ENCODE measurements around the gene CMA1.
"Not testable (repeated sequence)": the region's sequence is repeated elsewhere in the genome, so short reads cannot be mapped to it uniquely, and the experiment has no call there.

The CMA1 gene, protein sequence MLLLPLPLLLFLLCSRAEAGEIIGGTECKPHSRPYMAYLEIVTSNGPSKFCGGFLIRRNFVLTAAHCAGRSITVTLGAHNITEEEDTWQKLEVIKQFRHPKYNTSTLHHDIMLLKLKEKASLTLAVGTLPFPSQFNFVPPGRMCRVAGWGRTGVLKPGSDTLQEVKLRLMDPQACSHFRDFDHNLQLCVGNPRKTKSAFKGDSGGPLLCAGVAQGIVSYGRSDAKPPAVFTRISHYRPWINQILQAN

DNA sequence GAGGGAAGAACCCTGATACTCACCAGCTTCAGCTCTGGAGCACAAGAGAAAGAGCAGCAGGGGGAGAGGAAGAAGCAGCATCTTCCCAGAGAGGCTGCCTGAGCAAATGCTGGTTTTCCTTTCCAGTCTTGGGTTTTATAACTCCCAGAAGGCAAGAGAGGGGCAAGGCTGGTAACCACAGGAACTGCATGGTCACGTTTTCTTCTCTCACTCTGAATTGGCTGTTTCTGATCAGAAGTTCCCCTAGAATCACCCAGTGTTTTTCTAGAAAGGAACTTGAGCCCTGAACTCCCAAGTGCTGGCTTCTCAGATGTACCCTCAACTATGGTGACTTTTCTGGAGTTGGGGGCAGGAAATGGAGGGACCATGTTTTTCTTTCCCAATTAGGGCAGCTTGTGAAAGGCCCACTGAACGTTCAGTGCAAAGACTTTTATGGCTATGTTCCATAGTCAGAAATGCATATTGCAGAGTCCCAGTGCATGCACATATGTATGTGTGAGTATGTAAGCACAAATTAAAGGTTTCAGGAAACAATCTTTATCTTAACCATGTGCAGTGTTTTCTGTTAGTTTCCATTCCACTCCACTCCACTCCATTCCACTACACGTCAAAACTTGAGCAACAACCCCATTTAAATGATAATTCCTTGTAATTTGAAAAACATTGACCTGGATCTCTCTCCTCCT lies at the start of gene CMA1:
TSS of gene CMA1 (minus strand) at position 111 of the 686 bp plus-strand sequence. CDS start at position 81, 30 bp downstream.
- no peak for DNase-seq

DNA sequence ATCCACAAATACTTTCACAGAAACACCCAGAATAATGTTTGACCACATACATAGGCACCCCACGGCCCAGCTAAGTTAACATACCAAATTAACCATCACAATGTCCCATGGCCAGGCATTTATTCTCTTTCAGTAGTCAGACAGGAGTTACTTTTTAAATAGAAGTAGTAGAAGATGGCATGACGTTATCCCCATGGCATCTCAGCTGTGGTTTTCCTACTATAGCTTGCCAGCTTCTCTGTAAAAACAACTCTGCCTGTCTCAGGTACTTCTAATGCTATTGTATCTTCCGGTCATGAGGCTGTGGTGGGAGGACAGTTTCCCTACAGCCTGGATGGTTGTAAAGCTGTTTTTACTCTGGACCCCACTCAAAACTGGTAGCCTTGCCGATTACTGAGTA lies 48.7 kb upstream of the CMA1 start:
- DNase-seq: no peak

DNA sequence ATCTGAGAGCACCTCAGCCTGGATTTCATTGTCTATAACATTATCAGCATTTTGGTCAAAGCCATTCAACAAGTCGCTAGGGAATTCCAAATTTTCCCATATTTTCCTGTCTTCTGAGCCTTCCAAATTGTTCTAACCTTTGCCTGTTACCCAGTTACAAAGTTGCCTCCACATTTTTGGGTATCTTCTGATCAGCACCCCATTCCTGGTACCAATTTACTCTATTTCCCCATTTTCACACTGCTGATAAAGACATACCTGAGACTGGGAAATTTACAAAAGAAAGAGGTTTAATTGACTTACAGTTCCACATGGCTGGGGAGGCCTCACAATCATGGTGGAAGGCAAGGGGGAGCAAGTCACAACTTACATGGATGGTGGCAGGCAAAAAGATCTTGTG lies 41.0 kb upstream of the CMA1 start:
- not testable (repeated sequence) for DNase-seq

DNA sequence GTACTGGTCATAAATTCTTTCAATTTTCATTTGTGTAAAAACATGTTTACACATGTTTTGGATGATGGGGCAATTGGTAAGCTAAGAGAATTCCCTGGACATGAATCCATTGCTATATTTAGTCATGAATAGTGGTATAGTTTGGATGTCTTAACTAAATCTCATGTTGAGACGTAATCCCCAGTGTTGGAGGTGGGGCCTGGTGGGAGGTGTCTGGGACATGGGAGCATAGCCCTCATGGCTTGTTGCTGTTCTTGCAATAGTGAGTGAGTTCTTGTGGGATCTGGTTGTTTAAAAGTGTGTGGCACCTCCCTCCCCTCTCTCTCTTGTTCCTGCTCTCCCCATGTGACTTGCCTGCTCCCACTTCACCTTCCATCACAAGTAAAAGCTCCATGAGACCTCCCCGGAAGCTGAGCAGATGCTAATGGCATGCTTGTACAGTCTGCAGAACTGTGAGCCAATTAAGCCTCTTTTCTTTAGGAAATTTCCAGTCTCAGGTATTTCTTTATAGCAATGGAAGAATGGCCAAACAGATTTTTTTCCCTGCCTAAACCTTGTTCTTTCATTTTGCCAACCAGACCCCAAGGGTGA lies 34.4 kb upstream of the CMA1 start:
- DNase-seq: no peak

DNA sequence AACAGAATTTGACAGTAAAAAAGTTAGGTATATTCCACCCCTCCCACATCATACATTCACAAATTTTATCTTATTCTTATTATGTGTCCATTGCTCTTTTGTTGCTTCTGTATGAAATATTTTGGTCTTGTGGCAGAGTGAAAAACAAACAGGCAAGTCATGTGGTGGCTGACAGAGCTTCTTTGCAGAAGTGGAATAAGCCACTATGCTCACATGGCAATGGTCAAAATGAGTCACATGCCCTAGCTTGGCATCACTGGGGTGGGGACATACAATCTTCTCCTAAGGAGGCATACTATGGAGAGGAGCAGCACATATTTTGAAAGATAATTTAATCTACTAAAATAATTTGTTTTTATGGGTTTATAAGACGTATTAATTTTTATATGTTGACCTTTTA lies 27.7 kb upstream of the CMA1 start:
- no peak for DNase-seq

DNA sequence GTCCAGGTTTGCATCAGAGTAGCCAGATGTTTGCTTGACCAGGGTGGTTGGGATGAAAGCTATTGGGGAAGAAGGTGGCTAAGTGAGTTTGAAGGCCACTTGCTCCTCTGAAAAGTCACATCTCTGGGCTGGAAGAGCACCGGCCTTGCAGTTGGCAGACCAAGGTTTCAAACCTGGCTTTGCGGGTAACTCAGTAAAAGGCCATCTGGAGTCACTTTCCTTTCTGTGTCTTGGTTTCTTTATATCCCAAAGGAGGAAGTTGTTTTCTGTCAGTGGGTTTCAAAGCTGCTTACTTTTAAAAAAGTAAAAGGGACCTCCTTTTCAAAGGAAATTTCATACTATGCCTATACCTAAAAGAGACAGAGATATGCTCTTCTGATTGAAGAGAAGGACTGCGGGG lies 26.2 kb upstream of the CMA1 start:
- no peak for DNase-seq

DNA sequence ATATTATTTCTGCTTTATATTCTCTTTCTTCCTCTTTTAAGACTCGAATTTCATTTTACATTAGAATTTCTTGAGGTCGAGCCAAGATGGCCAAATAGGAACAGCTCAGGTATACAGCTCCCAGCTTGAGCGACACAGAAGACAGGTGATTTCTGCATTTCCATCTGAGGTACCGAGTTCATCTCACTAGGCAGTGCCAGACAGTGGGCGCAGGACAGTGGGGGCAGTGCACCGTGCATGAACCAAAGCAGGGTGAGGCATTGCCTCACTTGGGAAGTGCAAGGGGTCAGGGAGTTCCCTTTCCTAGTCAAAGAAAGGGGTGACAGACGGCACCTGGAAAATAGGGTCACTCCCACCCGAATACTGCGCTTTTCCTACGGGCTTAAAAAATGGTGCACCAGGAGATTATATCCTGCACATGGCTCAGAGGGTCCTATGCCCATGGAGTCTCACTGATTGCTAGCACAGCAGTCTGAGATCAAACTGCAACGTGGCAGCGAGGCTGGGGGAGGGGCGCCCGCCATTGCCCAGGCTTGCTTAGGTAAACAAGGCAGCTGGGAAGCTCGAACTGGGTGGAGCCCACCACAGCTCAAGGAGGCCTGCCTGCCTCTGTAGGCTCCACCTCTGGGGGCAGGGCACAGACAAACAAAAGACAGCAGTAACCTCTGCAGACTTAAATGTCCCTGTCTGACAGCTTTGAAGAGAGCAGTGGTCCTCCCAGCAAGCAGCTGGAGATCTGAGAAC lies 18.0 kb upstream of the CMA1 start:
- DNase-seq: not testable (repeated sequence)

DNA sequence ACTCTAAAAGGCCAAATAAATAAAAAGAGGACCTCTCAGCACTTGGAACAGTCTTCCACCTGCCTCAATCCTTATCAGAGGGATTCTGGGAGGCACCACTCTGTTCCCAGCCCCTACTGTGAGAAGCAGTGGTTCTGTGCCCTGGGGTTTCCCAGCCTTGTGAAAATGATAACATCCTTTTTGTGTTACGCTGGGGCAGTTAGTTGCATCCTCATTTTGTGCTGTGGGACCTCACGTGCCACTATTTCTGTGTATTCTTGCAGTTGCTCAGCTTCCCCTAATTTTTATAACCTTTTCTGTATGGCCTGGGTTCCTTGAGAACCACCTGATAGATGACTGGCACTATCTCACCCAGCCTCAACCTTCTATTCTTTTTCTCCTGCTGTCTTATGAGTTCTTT lies 10.8 kb upstream of the CMA1 start:
- DNase-seq: no peak

DNA sequence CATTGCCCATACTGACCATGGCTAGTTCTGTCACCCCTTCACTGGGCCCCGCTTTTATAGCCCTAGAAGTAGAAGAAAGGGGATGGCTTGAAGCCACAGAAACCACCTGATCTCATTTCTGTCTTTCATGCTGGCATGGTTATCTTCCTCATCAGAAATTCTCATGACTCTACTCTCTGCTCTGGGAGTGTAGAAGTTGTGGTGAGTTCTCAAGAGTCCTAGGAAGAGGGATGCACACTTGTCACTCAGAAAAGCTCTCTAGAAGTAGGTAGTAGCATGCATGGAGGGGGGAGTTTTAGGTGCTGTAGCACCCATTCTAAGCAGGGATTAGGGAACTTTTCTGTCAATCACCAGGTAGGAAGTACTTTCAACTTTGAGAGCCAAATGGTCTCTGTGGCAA lies 6.1 kb upstream of the CMA1 start:
- no peak for DNase-seq

DNA sequence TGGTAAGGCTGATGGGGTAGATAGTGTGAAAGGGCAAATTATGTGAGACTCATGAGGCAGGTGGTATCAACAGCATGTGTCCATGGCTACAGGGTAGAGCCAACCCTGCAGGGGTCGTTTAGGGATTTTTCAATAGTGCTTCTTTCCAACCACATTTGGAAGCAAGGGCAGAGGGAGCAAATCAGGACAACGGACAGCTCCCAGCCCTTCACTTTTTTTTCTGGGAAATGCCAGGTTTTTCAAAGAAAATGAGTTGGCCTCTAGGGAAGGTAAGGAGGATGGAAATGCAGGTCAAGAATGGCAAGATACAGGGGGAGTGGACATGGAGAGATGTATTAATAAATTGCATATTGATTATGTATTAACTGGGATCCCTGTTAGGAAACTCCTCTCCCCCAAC lies 4.9 kb upstream of the CMA1 start:
- no peak for DNase-seq

DNA sequence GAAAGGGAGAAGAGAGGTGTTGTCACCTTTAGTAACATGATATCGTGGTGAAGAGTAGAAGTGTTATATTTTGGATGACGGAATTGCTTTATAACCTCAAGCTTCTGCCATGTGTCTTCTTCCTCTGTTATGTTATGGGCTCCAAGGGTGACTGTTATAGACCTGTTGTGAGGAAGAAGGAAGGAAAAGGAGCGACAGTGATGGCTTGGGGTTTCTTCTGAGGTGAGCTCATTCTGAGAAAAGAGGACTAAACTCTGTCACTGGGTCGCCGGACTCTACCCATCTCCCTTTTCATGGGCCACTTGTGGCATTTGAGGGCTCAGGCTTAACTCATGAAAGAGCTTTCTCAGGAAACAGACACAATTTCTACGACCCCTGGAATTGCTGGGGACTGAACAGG lies 1.6 kb downstream of the CMA1 start:
- DNase-seq: no peak

DNA sequence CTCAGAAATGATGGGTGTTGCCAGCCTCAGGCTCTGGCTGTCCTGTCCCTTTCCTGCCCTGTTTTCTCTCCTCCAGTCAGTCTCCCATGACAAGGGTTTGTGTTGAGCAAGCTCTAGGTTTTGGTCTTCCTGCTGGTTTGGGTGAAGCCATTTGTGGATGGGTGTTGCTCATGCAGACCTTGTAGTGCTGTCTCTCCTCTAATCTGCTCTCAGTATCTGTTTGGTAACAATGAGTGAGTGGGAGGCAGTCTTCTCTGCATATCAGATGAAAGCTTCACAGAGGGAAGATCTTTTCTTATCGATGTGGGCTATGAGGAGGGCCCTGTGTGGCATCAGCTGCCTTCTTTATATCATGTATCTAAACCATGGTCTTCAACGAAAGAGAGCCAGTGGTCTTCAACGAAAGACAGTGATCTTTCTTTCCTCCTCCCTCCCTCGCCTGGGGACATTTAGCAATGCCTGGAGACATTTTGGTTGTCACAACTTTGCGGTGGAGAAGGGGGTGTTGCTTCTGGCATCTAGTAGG lies 3.6 kb downstream of the CMA1 start:
- no peak for DNase-seq

DNA sequence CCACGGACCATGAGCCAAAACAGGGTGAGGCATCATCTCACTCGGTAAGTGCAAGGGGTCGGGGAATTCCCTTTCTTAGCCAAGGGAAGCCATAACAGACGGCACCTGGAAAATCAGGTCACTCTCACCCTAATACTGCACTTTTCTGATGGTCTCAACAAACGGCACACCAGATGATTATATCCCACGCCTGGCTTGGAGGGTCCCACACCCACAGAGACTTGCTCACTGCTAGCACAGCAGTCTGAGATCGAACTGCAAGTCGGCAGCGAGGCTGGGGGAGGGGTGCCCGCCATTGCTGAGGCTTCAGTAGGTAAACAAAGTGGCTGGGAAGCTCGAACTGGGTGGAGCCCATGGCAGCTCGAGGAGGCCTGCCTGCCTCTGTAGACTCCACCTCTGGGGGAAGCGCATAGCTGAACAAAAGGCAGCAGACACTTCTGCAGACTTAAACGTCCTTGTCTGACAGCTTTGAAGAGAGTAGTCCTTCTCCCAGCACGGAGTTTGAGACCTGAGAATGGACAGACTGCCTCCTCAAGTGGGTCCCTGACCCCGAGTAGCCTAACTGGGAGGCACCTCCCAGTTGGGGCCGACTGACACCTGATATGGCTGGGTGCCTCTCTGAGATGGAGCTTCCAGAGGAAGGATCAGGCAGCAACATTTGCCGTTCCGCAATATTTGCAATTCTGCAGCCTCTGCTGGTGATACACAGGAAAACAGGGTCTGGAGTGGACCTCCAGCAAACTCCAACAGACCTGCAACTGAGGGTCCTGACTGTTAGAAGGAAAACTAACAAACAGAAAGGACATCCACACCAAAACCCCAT lies 16.3 kb downstream of the CMA1 start:
- not testable (repeated sequence) for DNase-seq

DNA sequence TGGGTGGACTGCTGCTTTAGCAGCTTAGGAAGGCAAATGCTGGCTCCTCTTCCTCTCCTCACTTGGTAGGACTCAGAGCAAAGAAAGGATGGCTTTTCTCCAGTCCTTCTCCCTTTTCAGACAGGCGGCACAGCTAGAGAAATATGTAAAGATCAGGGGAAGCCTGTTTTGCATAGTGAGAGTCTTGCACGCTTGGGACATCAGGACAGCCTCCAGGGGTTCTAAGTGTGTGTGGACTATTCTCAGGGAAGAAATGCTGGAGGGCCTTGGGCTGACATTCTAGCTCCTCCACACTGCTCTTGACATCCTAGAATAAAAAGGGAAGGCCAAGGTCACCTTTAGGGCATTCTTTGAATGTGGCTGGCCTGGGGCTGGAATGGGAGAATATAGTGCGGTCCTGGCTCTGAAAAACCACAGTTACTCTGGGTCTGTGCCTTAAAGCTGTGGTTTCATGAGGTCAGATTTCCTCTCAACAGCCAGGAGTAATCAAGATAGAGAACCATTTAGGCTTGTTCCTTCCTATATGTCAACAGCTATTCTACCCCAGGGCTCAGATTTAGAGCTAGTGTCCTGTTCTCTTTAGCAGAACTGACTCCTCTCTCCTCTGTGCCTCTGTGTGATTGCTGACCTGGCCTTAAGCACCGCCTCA lies 24.3 kb downstream of the CMA1 start:
- no peak for DNase-seq

DNA sequence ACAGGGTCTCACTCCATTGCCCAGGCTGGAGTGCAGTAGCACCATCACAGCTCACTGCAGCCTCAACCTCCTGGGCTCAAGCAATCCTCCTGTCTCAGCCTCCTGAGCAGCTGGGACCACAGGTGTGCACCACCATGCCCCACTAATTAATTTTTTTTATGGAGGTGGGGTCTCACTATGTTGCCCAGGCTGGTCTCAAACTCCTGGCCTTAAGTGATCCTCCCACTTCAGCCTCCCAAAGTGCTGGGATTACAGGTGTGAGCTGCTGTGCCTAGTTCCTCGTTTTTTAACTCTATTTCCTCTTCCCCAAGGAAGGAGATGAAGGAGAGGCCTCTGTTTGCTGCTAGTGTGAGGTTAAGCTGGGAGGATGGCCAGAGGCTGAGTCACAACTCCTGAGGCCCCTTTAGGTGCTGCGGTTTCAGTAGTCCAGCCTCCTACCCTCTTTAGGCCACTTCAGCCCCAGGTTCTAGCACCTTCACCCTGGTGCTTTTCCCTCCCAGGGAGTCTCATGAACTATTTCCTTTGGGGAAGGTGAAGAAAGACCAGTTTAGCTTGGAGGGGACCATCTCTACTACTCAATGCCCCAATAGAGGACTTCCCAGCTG lies 25.3 kb downstream of the CMA1 start:
- DNase-seq: not testable (repeated sequence)

DNA sequence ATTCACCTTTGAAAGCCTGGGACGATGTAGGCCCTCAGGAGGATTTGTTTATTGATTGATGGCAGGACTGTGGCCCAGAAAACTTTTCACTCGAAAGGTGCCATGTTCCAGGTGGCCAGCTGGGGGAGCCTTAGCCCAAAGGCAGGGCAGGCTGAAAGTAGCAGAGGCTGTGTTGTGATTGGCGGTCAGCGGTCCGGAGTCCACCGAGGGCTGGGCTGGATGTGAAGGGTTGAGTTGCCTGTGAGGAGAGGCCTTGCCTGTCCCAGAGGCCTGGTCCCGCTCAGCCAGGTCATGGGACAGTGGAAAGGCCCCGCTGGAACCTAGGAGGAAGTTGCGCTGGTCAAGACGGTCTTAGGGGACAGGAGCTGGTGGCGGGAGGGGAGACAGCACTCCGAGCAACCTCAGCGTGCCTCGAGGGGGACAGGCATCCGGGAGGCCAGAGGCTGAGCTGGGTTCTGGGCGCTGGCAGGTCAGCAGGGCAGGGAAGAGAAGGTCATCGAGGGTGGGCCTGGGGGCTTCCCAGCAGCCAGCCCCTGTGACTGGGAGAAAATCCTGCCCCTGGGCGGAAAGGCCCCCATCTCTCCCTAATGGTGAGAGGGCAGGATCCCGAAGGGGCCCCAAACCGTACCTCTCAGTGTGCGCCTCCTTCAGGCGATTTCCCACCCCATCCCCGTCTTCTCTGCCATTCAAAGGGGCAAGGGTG lies 26.3 kb downstream of the CMA1 start:
- DNase-seq: peak; percentile 16 to 31

DNA sequence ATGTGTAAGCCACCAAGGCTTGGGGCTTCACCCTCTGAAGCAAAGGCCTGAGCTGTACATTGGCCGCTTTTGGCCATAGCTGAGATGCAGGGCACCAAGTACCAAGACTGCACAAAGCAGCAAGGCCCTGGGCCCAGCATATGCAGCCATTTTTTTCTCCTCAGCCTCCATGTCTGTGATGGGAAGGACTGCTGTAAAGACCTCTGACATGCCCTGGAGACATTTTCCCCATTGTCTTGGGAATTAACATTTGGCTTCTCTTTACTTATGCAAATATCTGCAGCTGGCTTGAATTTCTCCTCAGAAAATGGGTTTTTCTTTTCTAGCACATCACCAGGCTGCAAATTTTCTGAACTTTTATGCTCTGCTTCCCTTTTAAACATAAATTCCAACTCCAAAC lies 28.1 kb downstream of the CMA1 start:
- DNase-seq: not testable (repeated sequence)

DNA sequence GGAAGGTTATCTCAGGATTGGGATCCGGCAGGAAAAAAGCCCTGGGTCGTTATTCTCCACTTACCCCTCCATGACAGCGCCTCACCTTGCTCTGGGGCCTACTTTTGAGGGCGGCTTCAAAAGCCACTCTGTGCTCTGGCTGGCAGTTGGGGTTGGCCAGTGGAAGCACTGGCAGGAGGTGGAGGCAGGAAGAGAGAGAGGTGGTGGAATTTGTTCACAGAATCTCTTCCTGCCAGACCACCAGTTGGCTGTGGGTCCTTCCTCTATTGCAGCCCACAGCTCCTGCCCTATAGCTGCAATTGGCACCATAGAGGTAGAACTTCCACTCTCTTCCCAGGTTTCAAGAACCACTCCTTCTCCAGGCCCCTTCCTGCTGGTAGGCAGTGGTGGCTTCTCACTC lies 32.8 kb downstream of the CMA1 start:
- DNase-seq: no peak

DNA sequence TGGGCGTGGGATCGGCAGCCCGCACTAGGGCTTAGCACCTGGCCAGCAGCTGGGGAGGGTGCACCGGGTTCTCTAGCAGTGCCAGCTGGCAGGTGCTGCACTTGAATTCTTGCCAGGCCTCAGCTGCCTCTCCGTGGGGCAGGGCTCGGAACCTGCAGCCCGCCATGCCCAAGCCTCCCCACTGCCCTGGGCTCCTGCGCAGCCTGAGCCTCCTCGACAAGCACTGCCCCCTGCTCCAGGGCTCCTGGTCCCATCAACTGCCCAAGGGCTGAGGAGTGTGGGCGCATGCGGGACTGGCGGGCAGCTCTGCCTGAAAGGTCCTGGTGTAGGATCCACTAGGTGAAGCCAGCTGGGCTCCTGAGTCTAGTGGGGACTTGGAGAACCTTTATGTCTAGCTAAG lies 34.9 kb downstream of the CMA1 start:
- DNase-seq: no peak

DNA sequence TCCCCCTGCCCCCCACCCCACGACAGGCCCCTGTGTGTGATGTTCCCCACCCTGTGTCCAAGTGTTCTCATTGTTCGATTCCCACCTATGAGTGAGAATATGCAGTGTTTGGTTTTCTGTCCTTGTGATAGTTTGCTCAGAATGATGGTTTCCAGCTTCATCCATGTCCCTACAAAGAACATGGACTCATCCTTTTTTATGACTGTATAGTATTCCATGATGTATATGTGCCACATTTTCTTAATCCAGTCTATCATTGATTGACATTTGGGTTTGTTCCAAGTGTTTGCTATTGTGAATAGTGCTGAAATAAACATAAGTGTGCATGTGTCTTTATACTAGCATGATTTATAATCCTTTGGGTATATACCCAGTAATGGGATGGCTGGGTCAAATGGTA lies 37.6 kb downstream of the CMA1 start:
- not testable (repeated sequence) for DNase-seq

DNA sequence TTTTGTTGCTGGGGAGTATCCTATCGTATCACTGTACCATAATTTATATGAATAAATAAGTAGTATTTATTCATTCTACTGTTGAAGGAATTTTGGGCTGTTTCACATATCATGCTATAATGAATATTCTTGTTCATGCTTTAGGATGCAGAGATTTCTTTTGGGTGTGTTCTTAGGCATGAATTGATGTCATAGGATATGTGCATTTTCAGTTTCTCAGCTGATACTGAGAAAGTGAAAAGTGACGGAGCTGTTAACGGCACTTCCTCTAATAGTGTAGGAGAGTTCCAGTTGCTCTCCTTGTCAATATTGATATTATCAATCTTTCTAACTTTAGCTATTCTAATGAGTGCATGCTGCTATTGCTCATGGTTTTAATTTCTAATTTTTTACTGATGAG lies 42.3 kb downstream of the CMA1 start:
- DNase-seq: no peak

Data from activated CD4-positive, alpha-beta T cell treated with anti-CD3 and anti-CD28 coated beads for 4 hours (primary cell).